Measurements from ENCODE around the gene HOXB2.
"Not testable (repeated sequence)": the region's sequence is repeated elsewhere in the genome, so short reads cannot be mapped to it uniquely, and the experiment has no call there.

Gene HOXB2

DNA sequence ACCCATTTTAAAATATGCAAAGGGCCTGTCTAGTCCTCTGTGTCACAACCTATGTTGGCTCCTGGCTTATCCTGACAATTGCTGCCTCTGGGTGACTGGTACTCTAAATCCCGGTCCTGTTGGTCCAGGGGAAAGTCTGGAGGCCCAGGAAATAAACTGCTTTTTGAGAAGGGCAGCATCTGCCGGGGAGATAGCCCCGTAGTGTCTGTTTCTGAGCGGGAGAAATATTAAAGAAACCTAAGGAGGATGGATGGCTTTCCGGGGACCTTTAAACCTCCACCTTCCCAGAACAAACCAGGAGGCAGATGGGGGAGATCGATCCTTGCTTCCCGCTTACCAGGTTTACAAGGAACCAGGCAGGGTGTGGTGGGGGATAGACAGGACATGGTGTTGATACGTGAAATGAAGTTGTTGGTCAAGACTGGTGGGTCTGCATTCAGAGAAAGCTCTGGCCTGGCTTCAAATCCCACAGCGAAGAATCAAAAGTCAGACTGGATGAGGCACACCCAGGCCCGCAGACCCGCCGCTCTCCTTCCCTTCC is 3.8 kb downstream of the HOXB2 start:
- Histone ChIP-seq H3K79me2 (ENCODE audit: insufficient read depth, low read length) (no peaks in the 10 kb centered on the region), H3K36me3 (ENCODE audit: insufficient read depth, low read length) (no peaks in the 10 kb centered on the region), H3K9ac (ENCODE audit: low read length) (no peak overlapping the region), H3K9me2 (ENCODE audit: low read depth, low read length) (no peaks in the 10 kb centered on the region), H3K27me3 (ENCODE audit: insufficient read depth, low read length) (no peaks in the 10 kb centered on the region), H4K20me1 (ENCODE audit: insufficient read depth, low read length) (no peaks in the 10 kb centered on the region), H3K4me1 (ENCODE audit: insufficient read depth, low read length, severe bottlenecking) (no peaks in the 10 kb centered on the region), H3F3A (ENCODE audit: insufficient read depth, low read length) (no peaks in the 10 kb centered on the region), H3K4me3 (ENCODE audit: low read depth, low read length, poor library complexity, severe bottlenecking) (no peak overlapping the region), H2AFZ (ENCODE audit: low read length) (no peak overlapping the region), H3K27ac (ENCODE audit: low read depth, low read length, poor library complexity, severe bottlenecking) (no peak overlapping the region), H3K9me3 (ENCODE audit: low read length) (no peaks in the 10 kb centered on the region), H3K4me2 (ENCODE audit: low read length) (no peak overlapping the region)
- TF ChIP-seq, protein P1, sequence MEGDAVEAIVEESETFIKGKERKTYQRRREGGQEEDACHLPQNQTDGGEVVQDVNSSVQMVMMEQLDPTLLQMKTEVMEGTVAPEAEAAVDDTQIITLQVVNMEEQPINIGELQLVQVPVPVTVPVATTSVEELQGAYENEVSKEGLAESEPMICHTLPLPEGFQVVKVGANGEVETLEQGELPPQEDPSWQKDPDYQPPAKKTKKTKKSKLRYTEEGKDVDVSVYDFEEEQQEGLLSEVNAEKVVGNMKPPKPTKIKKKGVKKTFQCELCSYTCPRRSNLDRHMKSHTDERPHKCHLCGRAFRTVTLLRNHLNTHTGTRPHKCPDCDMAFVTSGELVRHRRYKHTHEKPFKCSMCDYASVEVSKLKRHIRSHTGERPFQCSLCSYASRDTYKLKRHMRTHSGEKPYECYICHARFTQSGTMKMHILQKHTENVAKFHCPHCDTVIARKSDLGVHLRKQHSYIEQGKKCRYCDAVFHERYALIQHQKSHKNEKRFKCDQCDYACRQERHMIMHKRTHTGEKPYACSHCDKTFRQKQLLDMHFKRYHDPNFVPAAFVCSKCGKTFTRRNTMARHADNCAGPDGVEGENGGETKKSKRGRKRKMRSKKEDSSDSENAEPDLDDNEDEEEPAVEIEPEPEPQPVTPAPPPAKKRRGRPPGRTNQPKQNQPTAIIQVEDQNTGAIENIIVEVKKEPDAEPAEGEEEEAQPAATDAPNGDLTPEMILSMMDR (IDR thresholded peaks at IDR 0.05; ENCODE audit: low read length) = no peak
- TF ChIP-seq EZH2 (IDR thresholded peaks at IDR 0.05; ENCODE audit: borderline replicate concordance, low read length) = no peak

DNA sequence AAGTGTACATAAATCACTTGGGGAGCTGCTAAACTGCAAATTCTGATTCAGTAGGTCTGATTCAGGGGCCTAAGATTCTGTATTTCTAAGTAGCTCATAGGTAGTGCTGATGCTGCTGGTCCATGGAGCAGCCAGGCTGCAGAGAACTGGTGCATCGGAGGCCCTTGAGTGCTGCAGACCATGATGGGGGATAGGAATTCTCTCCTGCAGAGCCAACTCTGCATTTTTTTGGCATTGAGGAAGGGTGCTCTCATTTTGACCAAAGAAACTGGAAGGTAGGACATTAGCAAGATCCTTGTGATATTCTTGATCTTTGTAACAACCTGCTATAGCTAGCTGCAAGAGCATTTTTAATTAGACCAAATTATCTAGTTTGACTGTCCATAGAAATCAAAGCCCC is 4.7 kb downstream of the HOXB2 start:
- H3K79me2 ChIP-seq (ENCODE audit: insufficient read depth, low read length) = no peaks in the 10 kb centered on the region

DNA sequence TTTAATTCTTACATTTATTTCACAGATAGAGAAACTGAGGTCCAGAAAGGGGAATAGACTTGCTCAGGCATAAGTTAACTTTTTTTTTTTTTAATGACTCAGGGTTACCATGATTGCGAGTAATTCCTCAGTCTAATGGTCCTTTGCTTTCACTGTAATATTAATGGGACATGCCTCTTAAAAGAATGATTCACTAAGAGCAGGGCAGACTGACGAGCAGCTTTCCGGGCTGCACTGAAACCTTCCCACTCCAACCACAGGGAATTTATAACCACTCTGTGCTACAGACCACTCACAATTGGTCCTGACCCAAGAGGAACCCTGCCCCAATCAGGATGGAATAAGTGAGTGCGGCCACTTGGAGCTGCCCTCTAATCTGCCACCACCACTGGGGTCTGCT is 5.7 kb downstream of the HOXB2 start:
- no peaks in the 10 kb centered on the region for H3K79me2 ChIP-seq (ENCODE audit: insufficient read depth, low read length)
- H2AFZ ChIP-seq (ENCODE audit: low read length) = no peak overlapping the region
- H3K36me3 ChIP-seq (ENCODE audit: insufficient read depth, low read length) = no peaks in the 10 kb centered on the region
- H3K9ac ChIP-seq (ENCODE audit: low read length) = no peak overlapping the region
- H3K9me2 ChIP-seq (ENCODE audit: low read depth, low read length) = no peaks in the 10 kb centered on the region
- no peaks in the 10 kb centered on the region for H3K9me3 ChIP-seq (ENCODE audit: low read length)
- H3K4me3 ChIP-seq (ENCODE audit: low read depth, low read length, poor library complexity, severe bottlenecking) = no peak overlapping the region
- H3K4me1 ChIP-seq (ENCODE audit: insufficient read depth, low read length, severe bottlenecking) = no peaks in the 10 kb centered on the region
- H3K27ac ChIP-seq (ENCODE audit: low read depth, low read length, poor library complexity, severe bottlenecking) = no peak overlapping the region
- no peak overlapping the region for H3K4me2 ChIP-seq (ENCODE audit: low read length)
- TF ChIP-seq EZH2 (IDR thresholded peaks at IDR 0.05; ENCODE audit: borderline replicate concordance, low read length) = no peak
- TF ChIP-seq, protein P1 (IDR thresholded peaks at IDR 0.05; ENCODE audit: low read length) = no peak
- no peaks in the 10 kb centered on the region for H3K27me3 ChIP-seq (ENCODE audit: insufficient read depth, low read length)
- H4K20me1 ChIP-seq (ENCODE audit: insufficient read depth, low read length) = no peaks in the 10 kb centered on the region
- no peaks in the 10 kb centered on the region for H3F3A ChIP-seq (ENCODE audit: insufficient read depth, low read length)

More for the DNA sequence above, 4.7 kb downstream of the HOXB2 start:
- no peaks in the 10 kb centered on the region for H4K20me1 ChIP-seq (ENCODE audit: insufficient read depth, low read length)
- no peak for TF ChIP-seq EZH2 (IDR thresholded peaks at IDR 0.05; ENCODE audit: borderline replicate concordance, low read length)
- no peak overlapping the region for H3K9ac ChIP-seq (ENCODE audit: low read length)
- no peak overlapping the region for H3K27ac ChIP-seq (ENCODE audit: low read depth, low read length, poor library complexity, severe bottlenecking)
- H3K4me2 ChIP-seq (ENCODE audit: low read length) = no peak overlapping the region
- H3K9me2 ChIP-seq (ENCODE audit: low read depth, low read length) = no peaks in the 10 kb centered on the region
- H2AFZ ChIP-seq (ENCODE audit: low read length) = no peak overlapping the region
- H3K9me3 ChIP-seq (ENCODE audit: low read length) = no peaks in the 10 kb centered on the region
- H3K36me3 ChIP-seq (ENCODE audit: insufficient read depth, low read length) = no peaks in the 10 kb centered on the region
- no peak overlapping the region for H3K4me3 ChIP-seq (ENCODE audit: low read depth, low read length, poor library complexity, severe bottlenecking)
- H3K4me1 ChIP-seq (ENCODE audit: insufficient read depth, low read length, severe bottlenecking) = no peaks in the 10 kb centered on the region
- no peaks in the 10 kb centered on the region for H3F3A ChIP-seq (ENCODE audit: insufficient read depth, low read length)
- H3K27me3 ChIP-seq (ENCODE audit: insufficient read depth, low read length) = no peaks in the 10 kb centered on the region

DNA sequence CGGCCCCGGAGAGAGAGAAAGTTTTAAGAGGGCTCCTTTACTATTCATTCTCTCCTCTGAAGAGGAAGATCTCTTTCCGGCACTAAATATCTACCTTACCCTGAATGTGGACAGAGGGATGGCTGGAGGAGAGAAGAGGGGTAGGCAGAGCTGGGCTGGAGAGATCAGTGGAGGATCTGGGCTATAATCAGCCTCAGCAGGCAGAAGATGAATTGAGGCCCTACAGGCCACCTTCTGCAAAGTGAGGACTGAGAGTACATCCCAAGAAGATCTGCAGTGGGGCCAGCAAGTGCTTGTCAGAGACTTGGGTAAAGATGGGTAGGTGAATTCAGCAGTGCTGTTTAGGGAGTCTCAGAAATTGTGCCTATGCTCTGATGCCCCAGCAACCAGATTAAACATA is 7.6 kb downstream of the HOXB2 start:
- H3K79me2 ChIP-seq (ENCODE audit: insufficient read depth, low read length) = no peaks in the 10 kb centered on the region
- H4K20me1 ChIP-seq (ENCODE audit: insufficient read depth, low read length) = no peaks in the 10 kb centered on the region
- H3K9me3 ChIP-seq (ENCODE audit: low read length) = no peaks in the 10 kb centered on the region
- H3K9ac ChIP-seq (ENCODE audit: low read length) = no peak overlapping the region
- H3K36me3 ChIP-seq (ENCODE audit: insufficient read depth, low read length) = no peaks in the 10 kb centered on the region
- no peak overlapping the region for H3K4me2 ChIP-seq (ENCODE audit: low read length)
- H3K4me3 ChIP-seq (ENCODE audit: low read depth, low read length, poor library complexity, severe bottlenecking) = no peak overlapping the region
- H3K9me2 ChIP-seq (ENCODE audit: low read depth, low read length) = no peaks in the 10 kb centered on the region
- H3K27ac ChIP-seq (ENCODE audit: low read depth, low read length, poor library complexity, severe bottlenecking) = no peak overlapping the region
- H2AFZ ChIP-seq (ENCODE audit: low read length) = no peak overlapping the region
- TF ChIP-seq EZH2 (IDR thresholded peaks at IDR 0.05; ENCODE audit: borderline replicate concordance, low read length) = no peak
- TF ChIP-seq, protein P1 (IDR thresholded peaks at IDR 0.05; ENCODE audit: low read length) = no peak
- no peaks in the 10 kb centered on the region for H3K4me1 ChIP-seq (ENCODE audit: insufficient read depth, low read length, severe bottlenecking)
- H3K27me3 ChIP-seq (ENCODE audit: insufficient read depth, low read length) = no peaks in the 10 kb centered on the region
- H3F3A ChIP-seq (ENCODE audit: insufficient read depth, low read length) = no peaks in the 10 kb centered on the region

DNA sequence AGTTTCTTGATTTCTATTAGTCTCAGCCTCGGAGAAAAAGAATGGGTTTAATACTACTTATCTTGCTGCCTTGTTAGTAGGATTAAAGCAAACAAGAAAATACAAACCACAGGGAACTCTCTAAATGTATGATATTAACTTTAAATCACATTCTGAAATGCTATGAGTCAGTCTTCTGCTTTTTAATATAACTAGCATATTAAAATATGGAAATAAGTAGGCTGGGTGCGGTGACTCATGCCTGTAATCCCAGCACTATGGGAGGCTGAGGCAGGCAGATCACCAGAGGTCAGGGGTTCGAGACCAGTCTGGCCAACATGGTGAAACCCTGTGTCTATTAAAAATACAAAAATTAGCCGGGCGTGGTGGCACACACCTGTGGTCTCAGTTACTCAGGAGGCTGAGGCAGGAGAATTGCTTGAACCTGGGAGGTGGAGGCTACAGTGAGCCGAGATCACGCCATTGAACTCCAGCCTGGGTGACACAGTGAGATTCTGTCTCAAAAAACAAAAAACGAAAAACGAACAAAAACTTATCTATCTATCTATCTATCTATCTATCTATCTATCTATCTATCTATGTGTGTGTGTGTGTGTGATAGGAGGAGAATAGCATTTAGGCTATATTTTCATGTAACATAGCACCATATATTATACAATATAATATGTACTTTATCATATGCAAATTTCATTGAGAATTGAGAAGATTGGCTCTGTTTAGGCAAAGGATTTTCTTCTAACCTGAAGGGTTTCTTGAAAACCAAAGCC is 8.9 kb downstream of the HOXB2 start:
- H3K9ac ChIP-seq (ENCODE audit: low read length); H3K4me2 ChIP-seq (ENCODE audit: low read length); H3K27me3 ChIP-seq (ENCODE audit: insufficient read depth, low read length); H3K4me1 ChIP-seq (ENCODE audit: insufficient read depth, low read length, severe bottlenecking); H3K79me2 ChIP-seq (ENCODE audit: insufficient read depth, low read length); H3K36me3 ChIP-seq (ENCODE audit: insufficient read depth, low read length); H3K4me3 ChIP-seq (ENCODE audit: low read depth, low read length, poor library complexity, severe bottlenecking); H3K27ac ChIP-seq (ENCODE audit: low read depth, low read length, poor library complexity, severe bottlenecking); H3K9me3 ChIP-seq (ENCODE audit: low read length); H3K9me2 ChIP-seq (ENCODE audit: low read depth, low read length); H3F3A ChIP-seq (ENCODE audit: insufficient read depth, low read length); H2AFZ ChIP-seq (ENCODE audit: low read length); H4K20me1 ChIP-seq (ENCODE audit: insufficient read depth, low read length): not testable (repeated sequence)
